GM12892 (cell line): Measurements from ENCODE around the gene PRKCZ.

Source experiments
- POLR2A ChIP-seq: IDR thresholded peaks from 2 replicates; pipeline ENCODE4 v1.6.1; 2011; ENCODE audit warnings: low read depth, low read length, control low read depth
- POLR2AphosphoS5 ChIP-seq: IDR thresholded peaks from 2 replicates; pipeline ENCODE4 v1.6.1; 2011; ENCODE audit warnings: low read depth, low read length, control low read depth
- TAF1 ChIP-seq: IDR thresholded peaks from 2 replicates; pipeline ENCODE4 v1.6.1; 2011; ENCODE audit warnings: low read depth, mild to moderate bottlenecking, control low read depth, low read length, borderline replicate concordance

DNA sequence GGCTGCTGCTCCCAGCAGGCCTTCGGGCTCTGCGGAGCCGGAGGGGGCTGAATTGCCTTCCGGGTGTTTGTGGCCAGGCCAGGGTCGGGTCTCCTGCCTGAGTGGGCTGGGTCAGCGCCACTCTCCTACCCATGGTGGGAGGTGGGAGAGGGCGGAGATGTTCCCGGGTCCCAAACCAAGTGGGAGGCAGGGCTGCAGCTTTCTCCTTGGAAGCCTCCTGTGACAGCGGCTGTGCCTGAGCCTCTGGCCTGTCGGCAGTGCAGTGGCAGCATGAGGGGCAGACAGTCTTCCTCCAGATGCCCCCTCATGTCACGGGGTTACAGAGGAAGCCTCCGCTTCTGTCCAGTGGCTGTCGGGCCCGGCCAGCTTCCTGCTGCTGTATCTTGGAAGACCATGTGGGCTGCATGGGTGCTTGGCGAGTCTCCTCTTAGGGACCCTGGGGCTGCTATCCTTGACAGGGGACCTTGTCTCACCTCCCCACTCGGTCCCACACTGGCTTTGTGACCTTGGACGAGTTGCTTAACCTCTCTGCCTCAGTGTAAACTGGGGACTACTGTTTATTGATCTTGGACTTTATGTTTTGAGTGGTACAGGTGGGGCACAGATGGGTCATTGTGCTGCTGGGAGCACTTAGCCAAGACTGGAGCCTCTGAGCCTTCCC, 182.2 kb downstream of the PRKCZ start:
- TF ChIP-seq POLR2A: no peak
- no peak for TF ChIP-seq POLR2AphosphoS5
- no peak for TF ChIP-seq TAF1
